Loucy (cell line): Measurements from ENCODE around the gene CBX5.
"Not testable (repeated sequence)": the region's sequence is repeated elsewhere in the genome, so short reads cannot be mapped to it uniquely, and the experiment has no call there.

Experiments used
- H2AFZ ChIP-seq: fragments of 200-600 bp; sonication (generic); 2 replicates; pipeline ENCODE4 v1.6.0; 2016; ENCODE audit warnings: antibody characterized with exemption, mild to moderate bottlenecking, low read length, moderate library complexity
- H3F3A ChIP-seq: fragments of 200-600 bp; 2 replicates; pipeline ENCODE4 v1.6.0; 2016; ENCODE audit warnings: antibody characterized with exemption, low read depth, mild to moderate bottlenecking
- H3K27me3 ChIP-seq: fragments of 200-600 bp; sonication (generic); 2 replicates; pipeline ENCODE4 v1.6.1; 2014; ENCODE audit warnings: low read length, mild to moderate bottlenecking; ENCODE audit not compliant: insufficient read depth, poor library complexity, severe bottlenecking
- H3K36me3 ChIP-seq: fragments of 200-600 bp; sonication (generic); 2 replicates; pipeline ENCODE4 v1.6.1; 2016; ENCODE audit warnings: low read length; ENCODE audit not compliant: insufficient read depth
- H3K4me1 ChIP-seq: fragments of 200-600 bp; sonication (generic); 2 replicates; pipeline ENCODE4 v1.5.1; 2014; ENCODE audit warnings: low read length, mild to moderate bottlenecking; ENCODE audit not compliant: insufficient read depth, poor library complexity, severe bottlenecking
- H3K4me2 ChIP-seq: fragments of 200-600 bp; sonication (generic); 2 replicates; pipeline ENCODE4 v1.6.0; 2014; ENCODE audit warnings: antibody characterized with exemption, low read length, low read depth, mild to moderate bottlenecking; ENCODE audit not compliant: poor library complexity, severe bottlenecking
- H3K4me3 ChIP-seq: fragments of 200-600 bp; sonication (generic); 2 replicates; pipeline ENCODE4 v1.5.1; 2014; ENCODE audit warnings: low read length, mild to moderate bottlenecking, mixed read lengths; ENCODE audit not compliant: poor library complexity, severe bottlenecking
- H3K79me2 ChIP-seq: fragments of 200-600 bp; sonication (generic); 2 replicates; pipeline ENCODE4 v1.6.1; 2014; ENCODE audit warnings: low read length; ENCODE audit not compliant: insufficient read depth
- H3K9ac ChIP-seq: fragments of 200-600 bp; sonication (generic); 2 replicates; pipeline ENCODE4 v1.6.0; 2014; ENCODE audit warnings: mild to moderate bottlenecking, low read depth, low read length, moderate library complexity; ENCODE audit not compliant: poor library complexity, severe bottlenecking
- H3K9me2 ChIP-seq: fragments of 200-600 bp; sonication (generic); replicated peaks from 2 replicates; pipeline ENCODE4 v1.6.1; 2016; ENCODE audit warnings: low read depth, low read length, mixed read lengths
- H3K9me3 ChIP-seq: fragments of 200-600 bp; sonication (generic); 2 replicates; pipeline ENCODE4 v1.6.1; 2014; ENCODE audit warnings: mild to moderate bottlenecking, antibody characterized with exemption, low read length, low read depth; ENCODE audit not compliant: insufficient read depth
- H4K20me1 ChIP-seq: fragments of 200-600 bp; sonication (generic); 2 replicates; pipeline ENCODE4 v1.6.0; 2014; ENCODE audit warnings: antibody characterized with exemption, low read length, mild to moderate bottlenecking; ENCODE audit not compliant: insufficient read depth, poor library complexity, severe bottlenecking
- EZH2phosphoT487 ChIP-seq: fragments of 200-600 bp; IDR thresholded peaks from 2 replicates; pipeline ENCODE4 v1.6.1; 2018; ENCODE audit warnings: antibody characterized with exemption, mild to moderate bottlenecking, moderate library complexity, borderline replicate concordance
- TF ChIP-seq, protein P1 (sequence below): fragments of 200-600 bp; sonication (generic); conservative IDR thresholded peaks from 2 replicates; pipeline ENCODE4 v1.5.1; 2014; ENCODE audit warnings: mild to moderate bottlenecking, antibody characterized with exemption, low read length

The CBX5 gene

DNA sequence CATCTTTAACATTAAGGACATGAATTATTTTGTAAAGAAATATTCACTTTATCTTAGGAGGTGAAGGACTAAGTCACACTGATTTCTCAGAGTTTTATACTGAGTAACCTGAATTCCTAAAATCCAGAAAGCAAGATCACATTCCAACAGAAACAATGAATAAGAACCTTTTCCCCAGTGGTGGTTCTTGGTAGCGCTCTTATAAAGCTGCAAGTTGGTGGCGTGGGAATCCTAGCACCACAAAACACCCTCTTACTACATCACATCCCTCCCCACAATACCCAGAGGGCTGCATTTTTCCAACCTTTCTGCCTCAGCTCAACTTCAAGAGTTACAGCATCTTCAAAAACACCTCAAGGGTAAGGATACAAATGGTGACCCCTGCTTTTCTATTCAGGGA, 47.1 kb downstream of the CBX5 start:
- H3K9ac ChIP-seq: no peak overlapping the region
- TF ChIP-seq EZH2phosphoT487: no peak
- TF ChIP-seq, protein P1, sequence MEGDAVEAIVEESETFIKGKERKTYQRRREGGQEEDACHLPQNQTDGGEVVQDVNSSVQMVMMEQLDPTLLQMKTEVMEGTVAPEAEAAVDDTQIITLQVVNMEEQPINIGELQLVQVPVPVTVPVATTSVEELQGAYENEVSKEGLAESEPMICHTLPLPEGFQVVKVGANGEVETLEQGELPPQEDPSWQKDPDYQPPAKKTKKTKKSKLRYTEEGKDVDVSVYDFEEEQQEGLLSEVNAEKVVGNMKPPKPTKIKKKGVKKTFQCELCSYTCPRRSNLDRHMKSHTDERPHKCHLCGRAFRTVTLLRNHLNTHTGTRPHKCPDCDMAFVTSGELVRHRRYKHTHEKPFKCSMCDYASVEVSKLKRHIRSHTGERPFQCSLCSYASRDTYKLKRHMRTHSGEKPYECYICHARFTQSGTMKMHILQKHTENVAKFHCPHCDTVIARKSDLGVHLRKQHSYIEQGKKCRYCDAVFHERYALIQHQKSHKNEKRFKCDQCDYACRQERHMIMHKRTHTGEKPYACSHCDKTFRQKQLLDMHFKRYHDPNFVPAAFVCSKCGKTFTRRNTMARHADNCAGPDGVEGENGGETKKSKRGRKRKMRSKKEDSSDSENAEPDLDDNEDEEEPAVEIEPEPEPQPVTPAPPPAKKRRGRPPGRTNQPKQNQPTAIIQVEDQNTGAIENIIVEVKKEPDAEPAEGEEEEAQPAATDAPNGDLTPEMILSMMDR: peak; percentile 26; the same call in 1 of the 2 replicates
- H3K4me3 ChIP-seq: no peak overlapping the region
- H3K9me3 ChIP-seq: no peaks in the 10 kb centered on the region
- no peaks in the 10 kb centered on the region for H4K20me1 ChIP-seq
- peaks cover 17% of the 10 kb centered on the region for H3K4me1 ChIP-seq
- H3K36me3 ChIP-seq: peaks cover 4% of the 10 kb centered on the region; the same call in 1 of the 2 replicates
- H3K27me3 ChIP-seq: no peaks in the 10 kb centered on the region
- no peaks in the 10 kb centered on the region for H3K9me2 ChIP-seq
- H3K4me2 ChIP-seq: no peak overlapping the region
- H3K79me2 ChIP-seq: no peaks in the 10 kb centered on the region
- no peak overlapping the region for H2AFZ ChIP-seq
- H3F3A ChIP-seq: no peaks in the 10 kb centered on the region

GRCh38 chr12:54231269-54231668, 48.7 kb downstream of the CBX5 start:
- not testable (repeated sequence) for H3K4me3 ChIP-seq, H3K4me2 ChIP-seq, H3K9me3 ChIP-seq, H2AFZ ChIP-seq, H3K9ac ChIP-seq, H3K79me2 ChIP-seq, H3K9me2 ChIP-seq, H4K20me1 ChIP-seq, H3K27me3 ChIP-seq, H3F3A ChIP-seq, H3K36me3 ChIP-seq
- H3K4me1 ChIP-seq: peaks cover 17% of the 10 kb centered on the region

- no peaks in the 10 kb centered on the region for H3K9me3 ChIP-seq
- no peaks in the 10 kb centered on the region for H3K9me2 ChIP-seq
- H3K79me2 ChIP-seq: no peaks in the 10 kb centered on the region
- no peak overlapping the region for H3K9ac ChIP-seq
- no peaks in the 10 kb centered on the region for H3K36me3 ChIP-seq
- H2AFZ ChIP-seq: no peak overlapping the region
- peaks cover 17% of the 10 kb centered on the region for H3K4me1 ChIP-seq
- H3K27me3 ChIP-seq: no peaks in the 10 kb centered on the region
- no peaks in the 10 kb centered on the region for H3F3A ChIP-seq
- no peaks in the 10 kb centered on the region for H4K20me1 ChIP-seq
- no peak overlapping the region for H3K4me2 ChIP-seq
- no peak overlapping the region for H3K4me3 ChIP-seq
- TF ChIP-seq EZH2phosphoT487: no peak
- TF ChIP-seq, protein P1: no peak; the same call in 1 of the 2 replicates
These were observed 49.4 kb downstream of the CBX5 start for GRCh38 chr12:54230555-54230954.

GRCh38 chr12:54229624-54230212, 50.2 kb downstream of the CBX5 start:
- no peak overlapping the region for H3K4me2 ChIP-seq
- H3K36me3 ChIP-seq: no peaks in the 10 kb centered on the region
- no peak overlapping the region for H3K9ac ChIP-seq
- H3K9me2 ChIP-seq: no peaks in the 10 kb centered on the region
- no peaks in the 10 kb centered on the region for H3F3A ChIP-seq
- no peak for TF ChIP-seq EZH2phosphoT487
- H3K4me1 ChIP-seq: peaks cover 17% of the 10 kb centered on the region
- H3K9me3 ChIP-seq: no peaks in the 10 kb centered on the region
- H3K27me3 ChIP-seq: no peaks in the 10 kb centered on the region
- H3K79me2 ChIP-seq: no peaks in the 10 kb centered on the region
- H2AFZ ChIP-seq: no peak overlapping the region
- H4K20me1 ChIP-seq: no peaks in the 10 kb centered on the region
- no peak overlapping the region for H3K4me3 ChIP-seq
